Smooth muscle cell of the brain vasculature (primary cell): ENCODE results near the gene PI4KA.
"Not testable (repeated sequence)": the region's sequence is repeated elsewhere in the genome, so short reads cannot be mapped to it uniquely, and the experiment has no call there.

Source experiments
- DNase-seq: peaks from one replicate; pipeline ENCODE4 v3.0.0-alpha.2; 2012; ENCODE audit warnings: low read depth, low spot score

Gene PI4KA

GRCh38 chr22:20667548-20667947 lies 191.1 kb downstream of the PI4KA start:
- not testable (repeated sequence) for DNase-seq

- no peak for DNase-seq
These were observed 192.1 kb downstream of the PI4KA start for GRCh38 chr22:20666560-20666959.

GRCh38 chr22:20664594-20664959 lies 194.0 kb downstream of the PI4KA start:
- no peak for DNase-seq

- no peak for DNase-seq
These were observed 194.5 kb downstream of the PI4KA start for GRCh38 chr22:20663941-20664593.

- no peak for DNase-seq
These were observed 195.3 kb downstream of the PI4KA start for GRCh38 chr22:20663137-20663828.

GRCh38 chr22:20662524-20663036 lies 196.0 kb downstream of the PI4KA start:
- DNase-seq: not testable (repeated sequence)

- no peak for DNase-seq
These were observed 197.1 kb downstream of the PI4KA start for GRCh38 chr22:20661473-20661872.

- DNase-seq: no peak
These were observed 198.1 kb downstream of the PI4KA start for GRCh38 chr22:20660441-20661054.

- DNase-seq: no peak
These were observed 198.7 kb downstream of the PI4KA start for GRCh38 chr22:20659920-20660319.

- DNase-seq: no peak
These were observed 199.4 kb downstream of the PI4KA start for GRCh38 chr22:20659258-20659657.

- no peak for DNase-seq
These were observed 200.0 kb downstream of the PI4KA start for GRCh38 chr22:20658433-20659222.

- DNase-seq: no peak
These were observed 200.6 kb downstream of the PI4KA start for GRCh38 chr22:20657963-20658362.
